ENCODE data around the gene TMEM232.
"Not testable (repeated sequence)": the region's sequence is repeated elsewhere in the genome, so short reads cannot be mapped to it uniquely, and the experiment has no call there.

The TMEM232 gene

GRCh38 chr5:110616009-110616408 lies 110.5 kb downstream of the TMEM232 start:
- no peak for DNase-seq

GRCh38 chr5:110612794-110613247 lies 113.7 kb downstream of the TMEM232 start:
- no peak for DNase-seq

GRCh38 chr5:110611817-110612216 lies 114.7 kb downstream of the TMEM232 start:
- DNase-seq: no peak

GRCh38 chr5:110594866-110595265 lies 131.6 kb downstream of the TMEM232 start:
- DNase-seq: no peak

GRCh38 chr5:110590187-110590586 lies 136.3 kb downstream of the TMEM232 start:
- no peak for DNase-seq

GRCh38 chr5:110588286-110588980 lies 138.0 kb downstream of the TMEM232 start:
- DNase-seq: no peak

- no peak for DNase-seq
These were observed 145.8 kb downstream of the TMEM232 start for GRCh38 chr5:110580625-110581024.

- DNase-seq: no peak
These were observed 153.7 kb downstream of the TMEM232 start for GRCh38 chr5:110572729-110573128.

GRCh38 chr5:110562191-110562590 lies 164.3 kb downstream of the TMEM232 start:
- DNase-seq: no peak

- no peak for DNase-seq
These were observed 165.0 kb downstream of the TMEM232 start for GRCh38 chr5:110561510-110561909.

GRCh38 chr5:110549301-110549700 lies 177.2 kb downstream of the TMEM232 start:
- no peak for DNase-seq

GRCh38 chr5:110548171-110548570 lies 178.3 kb downstream of the TMEM232 start:
- no peak for DNase-seq

GRCh38 chr5:110547495-110547894 lies 179.0 kb downstream of the TMEM232 start:
- no peak for DNase-seq

GRCh38 chr5:110545716-110546115 lies 180.8 kb downstream of the TMEM232 start:
- DNase-seq: no peak

GRCh38 chr5:110544603-110545002 lies 181.9 kb downstream of the TMEM232 start:
- DNase-seq: no peak

- no peak for DNase-seq
These were observed 183.5 kb downstream of the TMEM232 start for GRCh38 chr5:110542949-110543348.

- DNase-seq: no peak
These were observed 190.1 kb downstream of the TMEM232 start for GRCh38 chr5:110536120-110537115.

- not testable (repeated sequence) for DNase-seq
These were observed 191.3 kb downstream of the TMEM232 start for GRCh38 chr5:110535146-110535545.

GRCh38 chr5:110525762-110526161 lies 200.7 kb downstream of the TMEM232 start:
- DNase-seq: no peak

GRCh38 chr5:110517396-110517795 lies 209.1 kb downstream of the TMEM232 start:
- no peak for DNase-seq

GRCh38 chr5:110514030-110514429 lies 212.4 kb downstream of the TMEM232 start:
- no peak for DNase-seq

GRCh38 chr5:110512266-110512665 lies 214.2 kb downstream of the TMEM232 start:
- no peak for DNase-seq

- DNase-seq: no peak
These were observed 216.3 kb downstream of the TMEM232 start for GRCh38 chr5:110510146-110510545.

- no peak for DNase-seq
These were observed 218.5 kb downstream of the TMEM232 start for GRCh38 chr5:110507972-110508371.

Measured in T1000 (cell line).